D721Med (cell line): ENCODE data around the gene SPEN.

Experiments used
- DNase-seq: peaks from one replicate; pipeline ENCODE4 v3.0.0; 2011; ENCODE audit warnings: low spot score; ENCODE audit not compliant: insufficient read length
- FAIRE-seq: peaks from 2 replicates; lab custom pipeline; 2011; peaks lifted over from hg19 to GRCh38; lab: Jason Lieb, UNC
- CTCF ChIP-seq: IDR thresholded peaks from 2 replicates; pipeline ENCODE4 v1.5.1; 2012; ENCODE audit warnings: mild to moderate bottlenecking, control low read depth; ENCODE audit not compliant: insufficient read depth; ENCODE audit errors: missing control alignments

The SPEN gene

GRCh38 chr1:15948595-15949452 lies 101.3 kb downstream of the SPEN start:
- FAIRE-seq (no peak), DNase-seq (no peak)
- no peak for TF ChIP-seq CTCF

GRCh38 chr1:15949453-15950245 lies 102.1 kb downstream of the SPEN start:
- no peak for FAIRE-seq
- DNase-seq = no peak

GRCh38 chr1:15950302-15950701 lies 102.8 kb downstream of the SPEN start:
- no peak for FAIRE-seq
- TF ChIP-seq CTCF = no peak

More at GRCh38 chr1:15949453-15950245, 102.1 kb downstream of the SPEN start:
- TF ChIP-seq CTCF = no peak

GRCh38 chr1:15950763-15951295 lies 103.3 kb downstream of the SPEN start:
- TF ChIP-seq CTCF = no peak
- no peak for DNase-seq
- FAIRE-seq = no peak

More at GRCh38 chr1:15950302-15950701, 102.8 kb downstream of the SPEN start:
- DNase-seq = no peak

GRCh38 chr1:15951341-15952153 lies 104.0 kb downstream of the SPEN start:
- no peak for TF ChIP-seq CTCF
- FAIRE-seq = no peak
- DNase-seq = no peak

DNA sequence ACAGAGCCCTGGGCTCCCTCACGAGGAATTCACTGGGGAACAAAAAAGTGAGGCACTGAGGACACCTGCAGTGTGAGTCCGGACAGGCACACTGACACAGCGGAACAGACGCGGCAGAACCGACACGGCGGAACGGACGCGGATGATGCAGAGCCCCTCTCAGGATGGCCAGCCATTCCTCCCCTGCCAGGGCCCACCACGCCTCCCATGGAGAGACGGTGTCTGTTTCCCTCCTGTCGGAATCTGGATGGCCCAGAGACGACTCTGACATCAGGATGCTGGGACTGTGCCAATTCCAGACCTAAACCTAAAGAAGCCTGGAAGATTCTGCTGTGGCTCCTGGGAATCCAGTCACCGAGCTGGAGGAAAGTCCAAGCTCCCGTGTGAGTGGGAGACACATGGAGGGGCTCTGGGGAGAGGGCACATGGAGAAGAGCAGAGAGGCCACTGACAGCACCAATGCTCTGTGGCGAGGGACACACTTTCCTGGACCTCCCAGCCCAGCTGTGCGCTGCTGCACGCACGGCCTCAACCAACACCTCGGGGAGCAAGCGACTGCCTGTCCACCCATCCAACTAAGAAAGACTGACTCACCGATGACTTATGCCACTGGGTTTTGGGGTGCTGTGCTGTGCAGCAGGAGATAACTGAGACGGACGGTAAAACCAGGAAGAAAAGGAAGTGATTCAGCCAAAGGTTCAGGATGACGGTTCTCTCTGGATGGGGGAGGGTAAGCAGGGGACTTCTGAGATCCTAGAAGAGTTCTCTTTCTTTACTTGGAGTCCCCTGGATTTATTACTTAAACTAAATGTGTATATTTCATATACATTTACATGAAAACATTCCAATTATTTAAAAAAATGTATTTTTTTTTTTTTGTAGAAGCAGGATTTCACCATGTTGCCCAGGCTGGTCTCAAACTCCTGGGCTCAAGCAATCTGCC lies 105.1 kb downstream of the SPEN start:
- no peak for FAIRE-seq
- no peak for DNase-seq
- no peak for TF ChIP-seq CTCF
